ENCODE results near the gene CSK. TPM values are rescaled to one million over a fixed set of nuclear protein-coding genes. Genes with fewer than 3 reads are reported as not detected.
A peak's percentile ranks its signal among the peaks of the same experiment; 100 is the strongest.

Gene CSK
- total and polyA plus RNA-seq, 4 experiments from 2014 or later, result 72.5 to 247 (median 179) TPM

- H3K4me3 ChIP-seq (ENCODE audit: low read length in 2 of 2), result peak overlapping the region; percentile 30 to 83
- ChIA-PET POLR2A (ENCODE audit: partially characterized antibody) (interaction anchor here (0.6 to 7.9 kb wide), 17 partner anchors 13 to 228 kb away, joined by 3 to 106 read pairs (median 10); partner anchors contain the start of genes CLK3, COX5A, CSK and FAM219B), CTCF (ENCODE audit: partially characterized antibody) (interaction anchor here (1.0 to 7.3 kb wide), 11 partner anchors 27 to 224 kb away, joined by 3 to 136 read pairs (median 7); partner anchors contain the start of genes COX5A and FAM219B)
- peaks cover 13 to 40% of the 10 kb centered on the region in 2 donors for H3K36me3 Mint-ChIP-seq
- peaks cover 52% of the 10 kb centered on the region for H3K4me1 ChIP-seq (ENCODE audit: insufficient read depth, low read length)
- H3K27me3 ChIP-seq (ENCODE audit: insufficient read depth, low read length), result no peaks in the 10 kb centered on the region
- intact Hi-C loops (cut with micrococcal nuclease), result loop anchor here (1.0 to 5.0 kb wide), 5 partner anchors 47 to 211 kb away; partner anchors contain the start of genes COX5A and MPI
- H3K4me1 Mint-ChIP-seq, result peaks cover 37 to 57% (median 46%) of the 10 kb centered on the region in 4 donors
- H3K4me3 Mint-ChIP-seq, result peak overlapping the region; percentile 77 to 92 (median 86)
- DNase-seq, result no peak
- no peaks in the 10 kb centered on the region for H3K27me3 Mint-ChIP-seq
- H3K9me3 Mint-ChIP-seq, result no peaks in the 10 kb centered on the region
- H3K27ac Mint-ChIP-seq, result peak overlapping the region; percentile 90 to 97 (median 93)
- H3K36me3 ChIP-seq (ENCODE audit: insufficient read depth, low read length), result peaks cover 14% of the 10 kb centered on the region
- H3K9me3 ChIP-seq (ENCODE audit: control insufficient read depth in 1 of 2, low read length in 2 of 2), result no peaks in the 10 kb centered on the region
- peak overlapping the region; percentile 77 for H3K27ac ChIP-seq (ENCODE audit: low read depth, low read length)
Observed at GRCh38 chr15:74843445-74843828, 61.6 kb downstream of the CSK start.

GRCh38 chr15:74843891-74844299 is 62.0 kb downstream of the CSK start:
- Mint-ChIP-seq H3K36me3 (peaks cover 18 to 42% of the 10 kb centered on the region in 2 donors), H3K4me1 (peaks cover 37 to 57% (median 46%) of the 10 kb centered on the region in 4 donors), H3K9me3 (no peaks in the 10 kb centered on the region), H3K4me3 (peak overlapping the region in 6 of 8 donors; percentile 41 to 92 (median 86)), H3K27me3 (no peaks in the 10 kb centered on the region), H3K27ac (peak overlapping the region; percentile 8 to 97 (median 93))
- DNase-seq, result no peak
- Histone ChIP-seq H3K4me3 (ENCODE audit: low read length in 2 of 2) (peak overlapping the region; percentile 30 to 83), H3K36me3 (ENCODE audit: insufficient read depth, low read length) (peaks cover 18% of the 10 kb centered on the region), H3K27me3 (ENCODE audit: insufficient read depth, low read length) (no peaks in the 10 kb centered on the region), H3K4me1 (ENCODE audit: insufficient read depth, low read length) (peaks cover 52% of the 10 kb centered on the region), H3K9me3 (ENCODE audit: control insufficient read depth in 1 of 2, low read length in 2 of 2) (no peaks in the 10 kb centered on the region), H3K27ac (ENCODE audit: low read depth, low read length) (peak overlapping the region; percentile 77)
- intact Hi-C loops (cut with micrococcal nuclease), result loop anchor here (1.0 to 5.0 kb wide), 5 partner anchors 46 to 212 kb away; partner anchors contain the start of genes COX5A and MPI
- POLR2A ChIA-PET (ENCODE audit: partially characterized antibody), result interaction anchor here (0.6 to 7.9 kb wide), 17 partner anchors 12 to 229 kb away, joined by 3 to 106 read pairs (median 10); partner anchors contain the start of genes CLK3, COX5A, CSK and FAM219B
- CTCF ChIA-PET (ENCODE audit: partially characterized antibody), result interaction anchor here (0.9 to 7.3 kb wide), 16 partner anchors 26 to 225 kb away, joined by 3 to 136 read pairs (median 10); partner anchors contain the start of genes COX5A, FAM219B and MPI

GRCh38 chr15:74844319-74845207 is 62.7 kb downstream of the CSK start:
- intact Hi-C loops (cut with micrococcal nuclease), result loop anchor here (1.0 to 5.0 kb wide), 4 partner anchors 29 to 212 kb away; partner anchors contain the start of genes FAM219B and SCAMP2
- peaks cover 52% of the 10 kb centered on the region for H3K4me1 ChIP-seq (ENCODE audit: insufficient read depth, low read length)
- Mint-ChIP-seq H3K9me3 (no peaks in the 10 kb centered on the region), H3K27ac (peak overlapping the region; percentile 72 to 95 (median 91)), H3K4me3 (peak overlapping the region; percentile 67 to 92 (median 76)), H3K27me3 (no peaks in the 10 kb centered on the region), H3K36me3 (peaks cover 20 to 42% of the 10 kb centered on the region in 2 donors), H3K4me1 (peaks cover 37 to 57% (median 46%) of the 10 kb centered on the region in 4 donors)
- H3K4me3 ChIP-seq (ENCODE audit: low read length in 2 of 2), result peak overlapping the region in 1 of 2 donors; percentile 49
- no peaks in the 10 kb centered on the region for H3K9me3 ChIP-seq (ENCODE audit: control insufficient read depth in 1 of 2, low read length in 2 of 2)
- ChIA-PET CTCF (ENCODE audit: partially characterized antibody) (interaction anchor here (0.6 to 7.3 kb wide), 24 partner anchors 10 to 302 kb away, joined by 3 to 136 read pairs (median 4); partner anchors contain the start of genes COX5A, FAM219B and MPI), POLR2A (ENCODE audit: partially characterized antibody) (interaction anchor here (0.6 to 7.9 kb wide), 18 partner anchors 9 to 229 kb away, joined by 3 to 106 read pairs (median 8); partner anchors contain the start of genes CLK3, COX5A, CSK and FAM219B)
- peak overlapping the region; percentile 77 for H3K27ac ChIP-seq (ENCODE audit: low read depth, low read length)
- DNase-seq, result no peak
- peaks cover 20% of the 10 kb centered on the region for H3K36me3 ChIP-seq (ENCODE audit: insufficient read depth, low read length)
- H3K27me3 ChIP-seq (ENCODE audit: insufficient read depth, low read length), result no peaks in the 10 kb centered on the region

- H3K27me3 Mint-ChIP-seq, result no peaks in the 10 kb centered on the region
- H3K36me3 ChIP-seq (ENCODE audit: insufficient read depth, low read length), result peaks cover 26% of the 10 kb centered on the region
- H3K4me1 Mint-ChIP-seq, result peaks cover 37 to 57% (median 46%) of the 10 kb centered on the region in 4 donors
- intact Hi-C loops (cut with micrococcal nuclease), result loop anchor here (1.0 kb wide), 3 partner anchors 28 to 61 kb away; partner anchors contain the start of genes FAM219B and SCAMP2
- no peaks in the 10 kb centered on the region for H3K27me3 ChIP-seq (ENCODE audit: insufficient read depth, low read length)
- ChIA-PET POLR2A (ENCODE audit: partially characterized antibody) (interaction anchor here (0.6 to 7.9 kb wide), 14 partner anchors 9 to 230 kb away, joined by 3 to 106 read pairs (median 13); partner anchors contain the start of genes CLK3, COX5A, CSK and FAM219B), CTCF (ENCODE audit: partially characterized antibody) (interaction anchor here (0.6 to 7.3 kb wide), 20 partner anchors 9 to 303 kb away, joined by 3 to 136 read pairs (median 4); partner anchors contain the start of genes COX5A and FAM219B)
- peak overlapping the region in 1 of 2 donors; percentile 49 for H3K4me3 ChIP-seq (ENCODE audit: low read length in 2 of 2)
- peaks cover 52% of the 10 kb centered on the region for H3K4me1 ChIP-seq (ENCODE audit: insufficient read depth, low read length)
- peak overlapping the region; percentile 67 to 92 (median 76) for H3K4me3 Mint-ChIP-seq
- no peaks in the 10 kb centered on the region for H3K9me3 Mint-ChIP-seq
- DNase-seq, result peak; percentile 51 to 68 (median 56)
- H3K27ac ChIP-seq (ENCODE audit: low read depth, low read length), result peak overlapping the region; percentile 77
- peaks cover 23 to 47% of the 10 kb centered on the region in 2 donors for H3K36me3 Mint-ChIP-seq
- H3K27ac Mint-ChIP-seq, result peak overlapping the region; percentile 72 to 95 (median 91)
- H3K9me3 ChIP-seq (ENCODE audit: control insufficient read depth in 1 of 2, low read length in 2 of 2), result no peaks in the 10 kb centered on the region
Observed at GRCh38 chr15:74845208-74845568, 63.3 kb downstream of the CSK start.

- Mint-ChIP-seq H3K27ac (peak overlapping the region; percentile 72 to 95 (median 91)), H3K9me3 (no peaks in the 10 kb centered on the region), H3K36me3 (peaks cover 23 to 49% of the 10 kb centered on the region in 2 donors), H3K4me3 (peak overlapping the region; percentile 26 to 92 (median 76)), H3K27me3 (no peaks in the 10 kb centered on the region), H3K4me1 (peaks cover 37 to 57% (median 46%) of the 10 kb centered on the region in 4 donors)
- H3K4me3 ChIP-seq (ENCODE audit: low read length in 2 of 2), result peak overlapping the region in 1 of 2 donors; percentile 49
- intact Hi-C loops (cut with micrococcal nuclease), result loop anchor here (1.0 kb wide), 3 partner anchors 28 to 61 kb away; partner anchors contain the start of genes FAM219B and SCAMP2
- peak overlapping the region; percentile 77 for H3K27ac ChIP-seq (ENCODE audit: low read depth, low read length)
- no peaks in the 10 kb centered on the region for H3K9me3 ChIP-seq (ENCODE audit: control insufficient read depth in 1 of 2, low read length in 2 of 2)
- peaks cover 30% of the 10 kb centered on the region for H3K36me3 ChIP-seq (ENCODE audit: insufficient read depth, low read length)
- H3K4me1 ChIP-seq (ENCODE audit: insufficient read depth, low read length), result peaks cover 52% of the 10 kb centered on the region
- DNase-seq, result peak in 2 of 5 donors; percentile 28 to 30
- ChIA-PET POLR2A (ENCODE audit: partially characterized antibody) (interaction anchor here (0.6 to 7.9 kb wide), 11 partner anchors 8 to 63 kb away, joined by 3 to 106 read pairs (median 16); partner anchors contain the start of genes CSK, FAM219B and SCAMP2), CTCF (ENCODE audit: partially characterized antibody) (interaction anchor here (0.9 to 7.3 kb wide), 9 partner anchors 13 to 109 kb away, joined by 3 to 136 read pairs (median 10); partner anchors contain the start of gene FAM219B)
- no peaks in the 10 kb centered on the region for H3K27me3 ChIP-seq (ENCODE audit: insufficient read depth, low read length)
Observed at GRCh38 chr15:74845581-74845980, 63.7 kb downstream of the CSK start.

GRCh38 chr15:74847432-74847831 is 65.6 kb downstream of the CSK start:
- ChIA-PET POLR2A (ENCODE audit: partially characterized antibody) (interaction anchor here (0.5 to 7.9 kb wide), 7 partner anchors 9 to 59 kb away, joined by 3 to 106 read pairs (median 6); partner anchors contain the start of genes FAM219B and SCAMP2), CTCF (ENCODE audit: partially characterized antibody) (interaction anchor here (1.3 to 1.7 kb wide), 3 partner anchors 22 to 76 kb away, joined by 4 to 9 read pairs (median 5); no protein-coding TSS in a partner anchor)
- intact Hi-C loops (cut with micrococcal nuclease), result no loop called here
- Histone ChIP-seq H3K36me3 (ENCODE audit: insufficient read depth, low read length) (peaks cover 48% of the 10 kb centered on the region), H3K4me3 (ENCODE audit: low read length in 2 of 2) (no peak overlapping the region), H3K4me1 (ENCODE audit: insufficient read depth, low read length) (peaks cover 34% of the 10 kb centered on the region), H3K9me3 (ENCODE audit: control insufficient read depth in 1 of 2, low read length in 2 of 2) (no peaks in the 10 kb centered on the region), H3K27ac (ENCODE audit: low read depth, low read length) (no peak overlapping the region), H3K27me3 (ENCODE audit: insufficient read depth, low read length) (no peaks in the 10 kb centered on the region)
- Mint-ChIP-seq H3K27me3 (no peaks in the 10 kb centered on the region), H3K4me1 (peaks cover 23 to 40% (median 31%) of the 10 kb centered on the region in 4 donors), H3K36me3 (peaks cover 32 to 59% of the 10 kb centered on the region in 2 donors), H3K27ac (peak overlapping the region in 6 of 7 donors; percentile 35 to 68 (median 46)), H3K9me3 (no peaks in the 10 kb centered on the region), H3K4me3 (no peak overlapping the region)
- DNase-seq, result no peak
